HK-2 (cell line): ENCODE results near the gene MNT.

Source experiments
- DNase-seq: peaks from one replicate; pipeline ENCODE4 v3.0.0-alpha.2; 2018; ENCODE audit not compliant: unreplicated experiment

Gene MNT

DNA sequence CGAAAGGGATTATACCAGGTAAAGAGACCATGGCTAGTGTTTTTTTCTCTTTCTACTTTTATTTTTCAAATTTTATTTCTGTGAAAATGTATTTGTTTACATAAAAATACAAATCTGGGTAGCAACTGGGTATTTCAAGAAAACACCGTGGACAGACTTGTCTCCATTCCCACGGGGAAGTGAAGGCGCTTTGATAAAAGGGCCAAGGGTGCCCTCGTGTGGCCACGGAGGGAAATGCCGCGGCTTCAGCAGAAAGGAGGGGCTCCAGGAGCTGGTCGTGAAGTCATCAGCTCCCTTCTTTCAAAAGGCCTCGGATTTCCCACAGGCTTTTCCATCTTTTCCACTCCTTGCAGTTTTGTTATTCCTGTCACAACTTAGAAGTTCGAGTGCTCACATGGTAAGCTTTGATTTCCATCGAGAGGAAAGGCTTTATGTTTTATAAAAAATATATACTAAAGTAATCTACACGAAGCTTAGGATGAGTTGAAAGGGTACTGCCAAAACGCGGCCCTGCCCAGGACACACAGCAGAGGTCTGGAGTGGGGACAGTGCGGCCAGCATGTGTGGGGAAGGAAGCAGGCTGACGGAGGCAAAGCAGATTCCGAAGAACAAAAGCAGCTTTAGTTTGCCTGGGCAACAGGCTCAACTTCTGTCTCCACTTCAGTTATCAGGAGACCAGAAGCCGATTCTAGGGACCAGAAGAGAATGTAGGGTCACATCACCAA, 15.3 kb upstream of the MNT start:
- DNase-seq: peak; percentile 89

- DNase-seq: no peak
Measured at GRCh38 chr17:2415081-2415480, 14.2 kb upstream of the MNT start.

GRCh38 chr17:2414446-2415064, 13.7 kb upstream of the MNT start:
- no peak for DNase-seq

DNA sequence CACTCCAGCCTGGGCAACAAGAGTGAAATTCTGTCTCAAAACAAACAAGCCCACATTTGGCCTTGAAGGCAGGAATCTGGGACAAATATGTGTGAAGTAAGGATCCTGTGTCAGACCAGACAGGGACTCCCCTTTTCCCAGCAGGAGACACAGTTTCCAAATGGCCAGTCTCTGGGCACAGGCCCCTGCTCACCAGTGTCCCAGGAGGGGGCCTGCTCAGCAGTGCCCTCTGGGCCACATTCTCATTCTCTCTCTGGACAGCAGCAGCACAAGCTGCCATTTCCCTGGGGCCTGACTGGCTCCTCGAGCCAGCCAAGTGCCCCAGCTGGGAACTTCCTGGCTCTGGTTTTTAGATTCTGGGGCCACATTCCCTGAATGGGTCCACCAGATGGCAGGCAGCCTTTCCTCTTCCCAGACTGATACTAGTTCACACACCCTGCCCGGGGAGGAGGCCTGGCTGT, 11.7 kb upstream of the MNT start:
- DNase-seq: peak; percentile 13

- DNase-seq: no peak
Measured at GRCh38 chr17:2410951-2411350, 10.1 kb upstream of the MNT start.

DNA sequence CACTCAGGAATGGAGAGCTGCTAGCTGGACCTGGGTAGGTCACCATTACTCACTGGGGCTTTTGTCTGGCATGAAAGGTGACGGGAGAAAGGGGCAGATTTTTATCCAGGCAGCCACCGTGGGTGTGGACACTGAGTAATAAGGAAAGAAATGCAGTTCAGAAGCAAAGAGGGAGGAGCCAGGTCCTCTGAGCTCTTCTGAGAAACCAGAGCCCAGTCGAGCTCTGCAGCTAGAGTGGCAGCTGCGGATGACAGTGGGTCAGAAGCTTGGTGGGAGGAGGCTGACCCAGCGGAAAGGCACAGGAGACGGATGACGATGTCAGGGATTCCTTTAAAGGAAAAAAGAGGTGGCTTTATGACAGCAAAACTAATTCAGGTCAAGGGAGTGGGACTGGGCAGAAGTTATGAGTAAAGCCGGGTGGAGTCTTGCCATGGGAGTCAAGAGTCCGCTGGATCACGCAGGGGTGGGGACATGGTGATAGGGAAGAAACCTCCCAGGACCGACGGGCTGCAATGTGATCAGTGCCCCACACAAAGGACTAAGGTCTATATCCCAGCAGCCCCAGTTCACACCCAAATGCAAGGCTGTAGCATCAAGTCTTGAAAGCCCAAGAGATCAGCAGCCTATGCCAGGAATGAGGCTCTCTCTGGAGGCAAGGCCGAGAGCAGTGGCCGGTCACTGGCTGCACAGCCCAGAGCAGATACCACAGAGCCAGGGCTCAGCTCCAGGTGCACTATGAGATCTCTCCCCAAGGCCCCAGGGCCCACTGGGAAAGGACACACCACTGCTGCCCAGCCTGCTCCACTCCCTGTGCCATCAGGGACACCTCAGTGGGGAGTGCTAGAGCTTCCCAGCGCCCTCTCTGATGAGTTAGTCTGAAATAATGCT, 6.3 kb upstream of the MNT start:
- DNase-seq: peak; percentile 90

GRCh38 chr17:2406271-2406902, 5.5 kb upstream of the MNT start:
- DNase-seq: no peak

- DNase-seq: no peak
Measured at GRCh38 chr17:2405247-2405926, 4.5 kb upstream of the MNT start.

DNA sequence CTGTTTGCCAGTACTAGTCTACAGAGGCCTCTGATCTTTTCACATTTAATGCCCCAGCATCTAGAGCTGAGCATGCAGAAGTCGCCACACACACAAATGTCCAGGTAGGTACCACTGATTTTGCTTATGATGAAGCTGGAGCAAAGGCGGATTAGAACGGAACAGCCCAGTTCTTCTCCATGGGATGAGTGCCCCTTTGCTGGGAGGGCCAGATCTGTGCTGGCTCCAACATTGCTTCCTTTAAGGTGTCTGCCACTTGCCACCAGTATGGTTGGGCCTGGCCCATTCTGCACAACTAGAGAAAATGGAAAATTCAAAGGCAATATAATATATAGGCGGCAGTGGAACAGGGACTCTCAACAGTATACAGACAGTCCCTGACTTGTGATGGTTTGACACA, 2.2 kb upstream of the MNT start:
- DNase-seq: no peak

GRCh38 chr17:2402544-2402943, 1.7 kb upstream of the MNT start:
- DNase-seq: no peak

DNA sequence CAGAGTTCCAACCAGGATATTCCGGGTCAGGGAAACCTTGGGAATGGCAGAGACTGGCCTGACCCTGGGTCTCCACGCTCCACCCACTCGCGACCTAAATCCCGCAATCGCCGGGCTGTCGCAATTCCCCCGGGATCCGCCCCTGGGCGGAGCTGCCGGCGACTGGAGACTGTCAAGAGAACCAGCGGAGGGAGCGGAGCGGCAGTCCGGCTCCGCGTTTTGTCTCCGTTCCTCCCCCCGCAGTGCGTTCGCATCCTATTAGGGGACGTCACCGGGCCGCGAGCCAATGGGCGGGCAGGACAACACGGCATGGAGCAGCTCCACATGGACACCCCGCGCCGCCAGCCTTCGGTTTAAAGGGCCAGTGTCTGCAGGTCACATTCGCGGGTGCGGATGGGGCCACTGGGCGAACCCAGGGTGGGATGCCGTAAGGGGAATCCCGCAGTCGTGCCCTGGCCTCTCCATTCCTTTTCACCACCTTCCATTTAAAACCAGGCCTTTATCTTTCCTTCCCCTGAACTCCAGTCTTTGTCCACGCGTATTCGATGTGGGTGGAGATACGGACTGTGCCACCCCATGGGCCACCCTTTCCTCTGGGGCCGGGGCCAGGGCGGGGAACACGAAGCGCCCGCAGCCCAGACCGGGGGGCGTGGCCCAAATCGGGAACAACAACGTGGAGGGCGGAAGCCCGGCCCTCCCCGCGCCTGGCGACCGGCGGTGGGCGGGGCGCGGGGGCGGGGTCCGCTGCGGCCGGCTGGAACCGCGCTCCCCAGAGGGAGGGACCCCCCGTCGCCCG, 764 bp upstream of the MNT start:
- peak; percentile 99 for DNase-seq

DNA sequence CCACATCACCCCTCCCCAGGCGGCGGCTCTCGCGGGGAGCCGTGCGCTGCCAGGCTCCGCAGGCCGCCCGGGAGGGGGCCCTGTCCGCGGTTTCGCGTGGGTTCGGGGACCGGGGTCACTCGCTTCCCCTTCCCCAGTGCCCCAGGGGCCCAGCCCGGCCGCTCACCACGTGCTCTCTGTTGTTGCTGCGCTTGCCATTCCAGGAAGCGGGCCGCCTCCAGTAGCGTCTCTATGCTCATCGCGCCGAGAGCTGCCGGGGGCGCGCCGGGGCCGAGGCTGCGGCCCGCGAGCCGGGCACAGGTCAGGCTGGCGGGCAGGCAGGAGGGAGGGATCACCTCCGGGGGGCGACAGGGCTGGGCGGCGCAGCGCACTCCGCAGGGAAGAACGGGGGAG, 390 bp downstream of the MNT start:
- peak; percentile 63 for DNase-seq

- peak; percentile 95 for DNase-seq
Measured at GRCh38 chr17:2399572-2400473, 1.0 kb downstream of the MNT start.

DNA sequence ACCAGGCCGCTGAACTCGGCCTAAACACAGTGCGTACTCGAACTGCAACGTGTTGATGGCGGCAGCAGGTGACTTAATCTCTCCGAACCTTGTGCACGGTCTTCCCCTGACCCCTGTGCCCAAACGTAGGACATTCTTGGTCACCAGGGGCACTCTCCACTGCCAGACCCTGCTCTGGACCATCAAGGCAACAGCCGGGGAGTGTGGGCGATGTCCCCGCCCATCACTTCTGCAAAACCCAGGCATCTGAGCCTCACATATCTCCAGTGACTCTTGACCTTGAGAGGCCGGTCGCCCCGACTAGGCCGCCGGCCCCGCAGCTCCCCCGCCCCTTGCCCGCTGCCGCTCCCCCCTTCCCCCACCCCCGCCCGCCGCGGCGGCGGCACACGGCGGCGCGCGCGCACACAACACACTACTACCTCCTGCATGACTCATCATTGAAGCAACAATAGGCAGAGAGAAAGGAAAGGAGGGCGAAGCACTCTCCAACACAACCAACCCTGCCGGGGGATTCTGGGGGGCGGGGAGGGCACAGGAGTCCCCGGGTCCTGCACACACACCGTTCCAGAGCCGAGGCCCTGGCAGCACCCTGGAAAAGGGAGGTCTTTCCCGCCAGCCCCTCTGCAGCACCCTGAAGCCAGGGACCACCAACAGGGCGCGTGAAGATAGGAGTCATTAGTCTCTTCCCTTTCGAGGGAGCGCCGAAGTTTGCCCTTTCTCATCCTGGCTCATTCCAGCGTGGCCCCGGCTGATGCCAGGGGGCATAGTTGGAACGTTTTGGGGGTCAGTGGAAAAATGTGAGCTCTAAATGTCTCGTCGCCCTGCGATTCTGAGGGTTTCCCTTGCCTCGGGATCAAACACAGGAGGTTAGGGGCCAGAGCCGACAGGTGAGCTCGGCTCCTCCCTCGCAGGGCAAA, 1.9 kb downstream of the MNT start:
- DNase-seq: peak; percentile 64

GRCh38 chr17:2398182-2398581, 2.7 kb downstream of the MNT start:
- DNase-seq: no peak

- DNase-seq: no peak
Measured at GRCh38 chr17:2397247-2398171, 3.4 kb downstream of the MNT start.

DNA sequence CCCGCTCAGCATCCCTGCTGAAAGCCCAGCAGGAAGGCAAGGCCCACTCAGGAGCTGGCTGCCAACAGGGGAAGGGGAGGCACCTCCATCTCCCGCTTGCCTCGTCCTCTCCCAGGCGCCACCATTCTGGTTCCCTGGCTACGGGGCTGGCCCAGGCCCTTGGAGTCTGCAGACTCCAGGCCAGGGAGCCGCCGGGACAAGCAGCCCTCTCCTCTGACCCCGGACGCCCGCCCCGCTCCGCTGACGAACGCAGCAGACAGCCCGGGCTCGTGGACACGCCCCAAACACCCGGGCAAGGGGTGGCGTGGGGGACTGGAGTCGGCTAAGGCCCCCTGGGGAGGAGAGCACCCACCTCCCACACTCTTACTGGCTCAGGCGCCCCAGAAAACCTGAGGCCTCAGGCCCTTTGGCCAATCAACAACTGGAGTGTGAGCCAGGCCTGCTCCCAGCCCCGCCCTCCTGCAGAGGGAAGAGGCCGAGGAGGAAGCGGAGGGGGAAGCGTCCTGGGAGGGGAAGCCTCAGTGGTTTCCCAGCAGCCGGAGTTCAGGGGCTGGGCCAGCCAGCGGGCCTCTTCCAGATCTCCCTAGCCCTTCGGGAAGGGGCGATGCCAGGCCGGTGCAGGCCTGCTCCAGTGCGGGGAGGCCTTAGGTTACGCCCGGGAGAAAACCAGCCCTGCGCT, 4.2 kb downstream of the MNT start:
- DNase-seq: peak; percentile 96
